Liver (tissue), 9 donors: Measurements from ENCODE around the gene LMBRD1. TPM values are rescaled to one million over a fixed set of nuclear protein-coding genes. Genes with fewer than 3 reads are reported as not detected.

Source experiments
- DNase-seq: peaks from one replicate; pipeline ENCODE4 v3.0.0-alpha.2; 2017; ENCODE audit warnings: low spot score
- H3K27ac ChIP-seq, 2 donors: one replicate each; pipeline ENCODE4 v1.7.0; 2013; ENCODE audit warnings: inconsistent platforms in 2 of 2, low read length in 2 of 2, control low read depth in 1 of 2, low read depth in 1 of 2, mild to moderate bottlenecking in 1 of 2
- H3K27me3 ChIP-seq, 4 donors: one replicate each; pipeline versions ENCODE4 v1.6.1 to v1.7.0; 2013; ENCODE audit warnings: low read length in 3 of 4, inconsistent platforms in 1 of 4, mild to moderate bottlenecking in 1 of 4, moderate library complexity in 1 of 4; ENCODE audit not compliant: control insufficient read depth in 4 of 4, insufficient read depth in 4 of 4
- H3K36me3 ChIP-seq, 4 donors: one replicate each; pipeline versions ENCODE4 v1.6.1 to v1.7.0; 2013; ENCODE audit warnings: low read length in 3 of 4, mild to moderate bottlenecking in 3 of 4, low read depth in 1 of 4, moderate library complexity in 1 of 4; ENCODE audit not compliant: control insufficient read depth in 4 of 4, insufficient read depth in 3 of 4
- H3K4me1 ChIP-seq, 4 donors: one replicate each; pipeline versions ENCODE4 v1.6.1 to v1.7.0; 2013; ENCODE audit warnings: low read length in 3 of 4, mild to moderate bottlenecking in 3 of 4, moderate library complexity in 1 of 4; ENCODE audit not compliant: control insufficient read depth in 4 of 4, insufficient read depth in 4 of 4
- H3K4me3 ChIP-seq, 3 donors: one replicate each; pipeline versions ENCODE4 v1.6.1 to v1.7.0; 2013; ENCODE audit warnings: low read length in 3 of 3, control low read depth in 1 of 3, low read depth in 1 of 3, mild to moderate bottlenecking in 1 of 3
- H3K9ac ChIP-seq, 2 donors: one replicate each; pipeline ENCODE4 v1.7.0; 2013; ENCODE audit warnings: low read length in 2 of 2, mild to moderate bottlenecking in 2 of 2, moderate library complexity in 2 of 2, control low read depth in 1 of 2, low read depth in 1 of 2
- H3K9me3 ChIP-seq, 4 donors: one replicate each; pipeline versions ENCODE4 v1.6.1 to v1.7.0; 2013; ENCODE audit warnings: low read length in 3 of 4; ENCODE audit not compliant: control insufficient read depth in 4 of 4
- ATF3 ChIP-seq: IDR thresholded peaks from 2 replicates; pipeline ENCODE4 v1.6.1; 2016; ENCODE audit warnings: antibody characterized with exemption
- CTCF ChIP-seq: fragments of 150-350 bp; IDR thresholded peaks from 2 replicates; pipeline ENCODE4 v1.5.1; 2017; ENCODE audit warnings: improper control_type of control experiment, low read depth, low read length; ENCODE audit not compliant: missing input control
- EGR1 ChIP-seq, 2 donors: IDR thresholded peaks; 2 replicates each; pipeline ENCODE4 v1.6.1; 2016 to 2018; ENCODE audit warnings: antibody characterized with exemption in 2 of 2, low read depth in 2 of 2
- FOXA1 ChIP-seq: IDR thresholded peaks from 2 replicates; pipeline ENCODE4 v1.6.1; 2016; ENCODE audit warnings: antibody characterized with exemption
- FOXA2 ChIP-seq: IDR thresholded peaks from 2 replicates; pipeline ENCODE4 v1.6.1; 2016; ENCODE audit warnings: antibody characterized with exemption
- GABPA ChIP-seq, 2 donors: IDR thresholded peaks in 1 of 2; conservative IDR thresholded peaks in 1 of 2; 2 replicates each; pipeline ENCODE4 v1.6.1; 2016; ENCODE audit warnings: antibody characterized with exemption in 2 of 2, mild to moderate bottlenecking in 1 of 2, moderate library complexity in 1 of 2
- HNF4G ChIP-seq: IDR thresholded peaks from 2 replicates; pipeline ENCODE4 v1.6.1; 2016; ENCODE audit warnings: antibody characterized with exemption
- JUND ChIP-seq, 2 donors: IDR thresholded peaks; 2 replicates each; pipeline ENCODE4 v1.6.1; 2016; ENCODE audit warnings: antibody characterized with exemption in 2 of 2
- MAX ChIP-seq: IDR thresholded peaks from 2 replicates; pipeline ENCODE4 v1.6.1; 2016; ENCODE audit warnings: antibody characterized with exemption
- NR2F2 ChIP-seq: IDR thresholded peaks from 2 replicates; pipeline ENCODE4 v1.6.1; 2016; ENCODE audit warnings: antibody characterized with exemption
- RAD21 ChIP-seq, 2 donors: IDR thresholded peaks; 2 replicates each; pipeline ENCODE4 v1.6.1; 2016; ENCODE audit warnings: antibody characterized with exemption in 2 of 2, mild to moderate bottlenecking in 2 of 2
- REST ChIP-seq: IDR thresholded peaks from 2 replicates; pipeline ENCODE4 v1.6.1; 2016; ENCODE audit warnings: antibody characterized with exemption, mild to moderate bottlenecking
- RXRA ChIP-seq, 2 donors: IDR thresholded peaks; 2 replicates each; pipeline ENCODE4 v1.6.1; 2017 to 2018; ENCODE audit warnings: antibody characterized with exemption in 2 of 2, mild to moderate bottlenecking in 1 of 2
- SP1 ChIP-seq: IDR thresholded peaks from 2 replicates; pipeline ENCODE4 v1.6.1; 2018; ENCODE audit warnings: antibody characterized with exemption, mild to moderate bottlenecking
- TAF1 ChIP-seq: conservative IDR thresholded peaks from 2 replicates; pipeline ENCODE4 v1.6.1; 2016; ENCODE audit warnings: antibody characterized with exemption, mild to moderate bottlenecking
- YY1 ChIP-seq: IDR thresholded peaks from 2 replicates; pipeline ENCODE4 v1.6.1; 2016; ENCODE audit warnings: antibody characterized with exemption, mild to moderate bottlenecking
- ZBTB33 ChIP-seq: IDR thresholded peaks from 2 replicates; pipeline ENCODE4 v1.6.1; 2016; ENCODE audit warnings: antibody characterized with exemption
- WGBS: extraction: QIAGEN DNeasy Blood & Tissue Kit; methylation state at CpG from one replicate; pipeline ENCODE4 v1.1.7; 2013; 5-methylcytosine and 5-hydroxymethylcytosine counted together
- polyA plus RNA-seq, 2 donors: library from polyadenylated mRNA; stranded (reverse) in 1 of 2; unstranded in 1 of 2; fragments of 200-250 nt in 1 of 2; fragments of >200 nt in 1 of 2; fragmentation: Nextera tagmentation in 1 of 2; extraction: Ambion mirVana in 1 of 2; gene quantifications; one replicate each; pipeline versions ENCODE4 v1.2.1 to v1.2.3, GENCODE V29; 2013 to 2015
- total RNA-seq, 2 donors: library from RNA; depleted of rRNA; stranded (reverse); fragments of >200 nt; gene quantifications; one replicate each; pipeline ENCODE4 v1.2.3, GENCODE V29; 2014
- donor health status: healthy.
- donor health status: healthy.
- donor health status: healthy.
- donor health status: healthy.
- donor health status: healthy.

LMBRD1 gene
- total and polyA plus RNA-seq, 4 donors: 33.2 to 54.5 (median 43.3) TPM

GRCh38 chr6:69827276-69827893, 30.6 kb upstream of the LMBRD1 start:
- H3K9ac ChIP-seq: no peak overlapping the region
- no peaks in the 10 kb centered on the region for H3K27me3 ChIP-seq
- H3K36me3 ChIP-seq: no peaks in the 10 kb centered on the region
- TF ChIP-seq MAX (no peak), GABPA (IDR thresholded peaks at IDR 0.05 in 1 of 2, conservative IDR thresholded peaks at IDR 0.05 in 1 of 2) (no peak), ZBTB33 (no peak), JUND (IDR thresholded peaks at IDR 0.05) (no peak), RAD21 (IDR thresholded peaks at IDR 0.05) (no peak), REST (no peak)
- no peak overlapping the region for H3K27ac ChIP-seq
- 88% methylated on average over 2 of the region's 2 CpGs for WGBS
- no peak for DNase-seq
- no peaks in the 10 kb centered on the region for H3K9me3 ChIP-seq
- H3K4me3 ChIP-seq: no peak overlapping the region
- peaks cover 1 to 5% (median 4%) of the 10 kb centered on the region in 4 donors for H3K4me1 ChIP-seq

- peak overlapping the region; percentile 61 to 70 for H3K27ac ChIP-seq
- no peaks in the 10 kb centered on the region for H3K9me3 ChIP-seq
- H3K9ac ChIP-seq: peak overlapping the region in 1 of 2 donors; percentile 43
- no peak for DNase-seq
- H3K27me3 ChIP-seq: no peaks in the 10 kb centered on the region
- H3K36me3 ChIP-seq: no peaks in the 10 kb centered on the region
- H3K4me3 ChIP-seq: peak overlapping the region; percentile 2 to 52 (median 31)
- H3K4me1 ChIP-seq: peaks cover 1 to 5% (median 4%) of the 10 kb centered on the region in 4 donors
- WGBS: 23% methylated on average over 1 of the region's 1 CpG
- peak; percentile 86 for TF ChIP-seq SP1
- TF ChIP-seq REST: peak; percentile 71
- TF ChIP-seq JUND (IDR thresholded peaks at IDR 0.05): peak; percentile 76 to 92
- TF ChIP-seq RAD21 (IDR thresholded peaks at IDR 0.05): peak; percentile 28 to 48
- peak; percentile 82 for TF ChIP-seq YY1
- TF ChIP-seq ATF3: peak; percentile 65
- peak; percentile 41 for TF ChIP-seq HNF4G
- TF ChIP-seq FOXA2: peak; percentile 67
- TF ChIP-seq RXRA (IDR thresholded peaks at IDR 0.05): peak; percentile 70 to 79
- peak; percentile 78 for TF ChIP-seq TAF1
- TF ChIP-seq MAX: peak; percentile 56
- TF ChIP-seq FOXA1: peak; percentile 21
- no peak for TF ChIP-seq NR2F2
- no peak for TF ChIP-seq EGR1 (IDR thresholded peaks at IDR 0.05; ENCODE audit: low read depth in 2 of 2)
- no peak for TF ChIP-seq CTCF
- TF ChIP-seq ZBTB33: peak; percentile 82
- TF ChIP-seq GABPA (IDR thresholded peaks at IDR 0.05 in 1 of 2, conservative IDR thresholded peaks at IDR 0.05 in 1 of 2): no peak
Measured at GRCh38 chr6:69825904-69826303, 29.1 kb upstream of the LMBRD1 start.
